Measurements from ENCODE around the gene VARS1. TPM values are rescaled to one million over a fixed set of nuclear protein-coding genes. Genes with fewer than 3 reads are reported as not detected.

The VARS1 gene
- total and polyA plus RNA-seq, 2 of the 8 experiments (the other 6 are each of a cell fraction or from before 2014, with no cell fraction given): 53.5 to 162 TPM

GRCh38 chr6:31815025-31815838 is 19.7 kb upstream of the VARS1 start, which contains the start of the genes HSPA1A and HSPA1L (continued):
- TF ChIP-seq, protein P1, sequence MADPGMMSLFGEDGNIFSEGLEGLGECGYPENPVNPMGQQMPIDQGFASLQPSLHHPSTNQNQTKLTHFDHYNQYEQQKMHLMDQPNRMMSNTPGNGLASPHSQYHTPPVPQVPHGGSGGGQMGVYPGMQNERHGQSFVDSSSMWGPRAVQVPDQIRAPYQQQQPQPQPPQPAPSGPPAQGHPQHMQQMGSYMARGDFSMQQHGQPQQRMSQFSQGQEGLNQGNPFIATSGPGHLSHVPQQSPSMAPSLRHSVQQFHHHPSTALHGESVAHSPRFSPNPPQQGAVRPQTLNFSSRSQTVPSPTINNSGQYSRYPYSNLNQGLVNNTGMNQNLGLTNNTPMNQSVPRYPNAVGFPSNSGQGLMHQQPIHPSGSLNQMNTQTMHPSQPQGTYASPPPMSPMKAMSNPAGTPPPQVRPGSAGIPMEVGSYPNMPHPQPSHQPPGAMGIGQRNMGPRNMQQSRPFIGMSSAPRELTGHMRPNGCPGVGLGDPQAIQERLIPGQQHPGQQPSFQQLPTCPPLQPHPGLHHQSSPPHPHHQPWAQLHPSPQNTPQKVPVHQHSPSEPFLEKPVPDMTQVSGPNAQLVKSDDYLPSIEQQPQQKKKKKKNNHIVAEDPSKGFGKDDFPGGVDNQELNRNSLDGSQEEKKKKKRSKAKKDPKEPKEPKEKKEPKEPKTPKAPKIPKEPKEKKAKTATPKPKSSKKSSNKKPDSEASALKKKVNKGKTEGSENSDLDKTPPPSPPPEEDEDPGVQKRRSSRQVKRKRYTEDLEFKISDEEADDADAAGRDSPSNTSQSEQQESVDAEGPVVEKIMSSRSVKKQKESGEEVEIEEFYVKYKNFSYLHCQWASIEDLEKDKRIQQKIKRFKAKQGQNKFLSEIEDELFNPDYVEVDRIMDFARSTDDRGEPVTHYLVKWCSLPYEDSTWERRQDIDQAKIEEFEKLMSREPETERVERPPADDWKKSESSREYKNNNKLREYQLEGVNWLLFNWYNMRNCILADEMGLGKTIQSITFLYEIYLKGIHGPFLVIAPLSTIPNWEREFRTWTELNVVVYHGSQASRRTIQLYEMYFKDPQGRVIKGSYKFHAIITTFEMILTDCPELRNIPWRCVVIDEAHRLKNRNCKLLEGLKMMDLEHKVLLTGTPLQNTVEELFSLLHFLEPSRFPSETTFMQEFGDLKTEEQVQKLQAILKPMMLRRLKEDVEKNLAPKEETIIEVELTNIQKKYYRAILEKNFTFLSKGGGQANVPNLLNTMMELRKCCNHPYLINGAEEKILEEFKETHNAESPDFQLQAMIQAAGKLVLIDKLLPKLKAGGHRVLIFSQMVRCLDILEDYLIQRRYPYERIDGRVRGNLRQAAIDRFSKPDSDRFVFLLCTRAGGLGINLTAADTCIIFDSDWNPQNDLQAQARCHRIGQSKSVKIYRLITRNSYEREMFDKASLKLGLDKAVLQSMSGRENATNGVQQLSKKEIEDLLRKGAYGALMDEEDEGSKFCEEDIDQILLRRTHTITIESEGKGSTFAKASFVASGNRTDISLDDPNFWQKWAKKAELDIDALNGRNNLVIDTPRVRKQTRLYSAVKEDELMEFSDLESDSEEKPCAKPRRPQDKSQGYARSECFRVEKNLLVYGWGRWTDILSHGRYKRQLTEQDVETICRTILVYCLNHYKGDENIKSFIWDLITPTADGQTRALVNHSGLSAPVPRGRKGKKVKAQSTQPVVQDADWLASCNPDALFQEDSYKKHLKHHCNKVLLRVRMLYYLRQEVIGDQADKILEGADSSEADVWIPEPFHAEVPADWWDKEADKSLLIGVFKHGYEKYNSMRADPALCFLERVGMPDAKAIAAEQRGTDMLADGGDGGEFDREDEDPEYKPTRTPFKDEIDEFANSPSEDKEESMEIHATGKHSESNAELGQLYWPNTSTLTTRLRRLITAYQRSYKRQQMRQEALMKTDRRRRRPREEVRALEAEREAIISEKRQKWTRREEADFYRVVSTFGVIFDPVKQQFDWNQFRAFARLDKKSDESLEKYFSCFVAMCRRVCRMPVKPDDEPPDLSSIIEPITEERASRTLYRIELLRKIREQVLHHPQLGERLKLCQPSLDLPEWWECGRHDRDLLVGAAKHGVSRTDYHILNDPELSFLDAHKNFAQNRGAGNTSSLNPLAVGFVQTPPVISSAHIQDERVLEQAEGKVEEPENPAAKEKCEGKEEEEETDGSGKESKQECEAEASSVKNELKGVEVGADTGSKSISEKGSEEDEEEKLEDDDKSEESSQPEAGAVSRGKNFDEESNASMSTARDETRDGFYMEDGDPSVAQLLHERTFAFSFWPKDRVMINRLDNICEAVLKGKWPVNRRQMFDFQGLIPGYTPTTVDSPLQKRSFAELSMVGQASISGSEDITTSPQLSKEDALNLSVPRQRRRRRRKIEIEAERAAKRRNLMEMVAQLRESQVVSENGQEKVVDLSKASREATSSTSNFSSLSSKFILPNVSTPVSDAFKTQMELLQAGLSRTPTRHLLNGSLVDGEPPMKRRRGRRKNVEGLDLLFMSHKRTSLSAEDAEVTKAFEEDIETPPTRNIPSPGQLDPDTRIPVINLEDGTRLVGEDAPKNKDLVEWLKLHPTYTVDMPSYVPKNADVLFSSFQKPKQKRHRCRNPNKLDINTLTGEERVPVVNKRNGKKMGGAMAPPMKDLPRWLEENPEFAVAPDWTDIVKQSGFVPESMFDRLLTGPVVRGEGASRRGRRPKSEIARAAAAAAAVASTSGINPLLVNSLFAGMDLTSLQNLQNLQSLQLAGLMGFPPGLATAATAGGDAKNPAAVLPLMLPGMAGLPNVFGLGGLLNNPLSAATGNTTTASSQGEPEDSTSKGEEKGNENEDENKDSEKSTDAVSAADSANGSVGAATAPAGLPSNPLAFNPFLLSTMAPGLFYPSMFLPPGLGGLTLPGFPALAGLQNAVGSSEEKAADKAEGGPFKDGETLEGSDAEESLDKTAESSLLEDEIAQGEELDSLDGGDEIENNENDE (IDR thresholded peaks at IDR 0.05; ENCODE audit: insufficient replicate concordance, low read length): no peak
- no peak for TF ChIP-seq HDAC2 (IDR thresholded peaks at IDR 0.05; ENCODE audit: borderline replicate concordance in 1 of 2, low read depth in 2 of 2, low read length in 2 of 2)
- TF ChIP-seq, protein P2, sequence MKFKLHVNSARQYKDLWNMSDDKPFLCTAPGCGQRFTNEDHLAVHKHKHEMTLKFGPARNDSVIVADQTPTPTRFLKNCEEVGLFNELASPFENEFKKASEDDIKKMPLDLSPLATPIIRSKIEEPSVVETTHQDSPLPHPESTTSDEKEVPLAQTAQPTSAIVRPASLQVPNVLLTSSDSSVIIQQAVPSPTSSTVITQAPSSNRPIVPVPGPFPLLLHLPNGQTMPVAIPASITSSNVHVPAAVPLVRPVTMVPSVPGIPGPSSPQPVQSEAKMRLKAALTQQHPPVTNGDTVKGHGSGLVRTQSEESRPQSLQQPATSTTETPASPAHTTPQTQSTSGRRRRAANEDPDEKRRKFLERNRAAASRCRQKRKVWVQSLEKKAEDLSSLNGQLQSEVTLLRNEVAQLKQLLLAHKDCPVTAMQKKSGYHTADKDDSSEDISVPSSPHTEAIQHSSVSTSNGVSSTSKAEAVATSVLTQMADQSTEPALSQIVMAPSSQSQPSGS (IDR thresholded peaks at IDR 0.05; ENCODE audit: low read length): no peak
- TF ChIP-seq TEAD4 (IDR thresholded peaks at IDR 0.05; ENCODE audit: low read depth, low read length): no peak
- TF ChIP-seq YY1 (IDR thresholded peaks at IDR 0.05; ENCODE audit: low read depth, low read length): no peak
- TF ChIP-seq TAF1 (IDR thresholded peaks at IDR 0.05; ENCODE audit: low read depth, low read length): peak; percentile 86
- TF ChIP-seq ZNF274 (IDR thresholded peaks at IDR 0.05; ENCODE audit: borderline replicate concordance, extremely low read depth, low read length): no peak
